GM23248 (cell line): ENCODE results near the gene SELENOF. TPM values are rescaled to one million over a fixed set of nuclear protein-coding genes. Genes with fewer than 3 reads are reported as not detected.

Experiments
- DNase-seq: peaks from one replicate; pipeline ENCODE4 v3.0.0-alpha.2; 2015
- H2AFZ ChIP-seq: fragments of 200-600 bp; sonication (generic); 2 replicates; pipeline ENCODE4 v1.6.1; 2016; ENCODE audit warnings: antibody characterized with exemption
- H3F3A ChIP-seq: fragments of 200-600 bp; sonication (generic); 2 replicates; pipeline ENCODE4 v1.6.1; 2016; ENCODE audit warnings: mild to moderate bottlenecking, antibody characterized with exemption, mixed run types; ENCODE audit not compliant: insufficient read depth
- H3K27ac ChIP-seq: fragments of 200-600 bp; sonication (generic); 2 replicates; pipeline ENCODE4 v1.5.1; 2016; ENCODE audit warnings: mild to moderate bottlenecking
- H3K27me3 ChIP-seq: fragments of 200-600 bp; sonication (generic); replicated peaks from 2 replicates; pipeline ENCODE4 v1.6.1; 2016; ENCODE audit warnings: mild to moderate bottlenecking; ENCODE audit not compliant: insufficient read depth
- H3K36me3 ChIP-seq: fragments of 200-600 bp; sonication (generic); 2 replicates; pipeline ENCODE4 v1.6.1; 2016; ENCODE audit warnings: low read depth, mild to moderate bottlenecking
- H3K4me1 ChIP-seq: fragments of 200-600 bp; sonication (generic); 2 replicates; pipeline ENCODE4 v1.6.1; 2016; ENCODE audit warnings: mild to moderate bottlenecking; ENCODE audit not compliant: insufficient read depth
- H3K4me2 ChIP-seq: fragments of 200-600 bp; sonication (generic); one replicate; pipeline ENCODE4 v1.6.1; 2016; ENCODE audit warnings: mild to moderate bottlenecking; ENCODE audit not compliant: unreplicated experiment
- H3K4me3 ChIP-seq: fragments of 200-600 bp; sonication (generic); 2 replicates; pipeline ENCODE4 v1.5.1; 2016; ENCODE audit warnings: mild to moderate bottlenecking
- H3K79me2 ChIP-seq: fragments of 200-600 bp; sonication (generic); 2 replicates; pipeline ENCODE4 v1.6.1; 2016; ENCODE audit warnings: mild to moderate bottlenecking; ENCODE audit not compliant: insufficient read depth
- H3K9ac ChIP-seq: fragments of 200-600 bp; sonication (generic); 2 replicates; pipeline ENCODE4 v1.6.1; 2016; ENCODE audit warnings: mild to moderate bottlenecking
- H3K9me2 ChIP-seq: fragments of 200-600 bp; sonication (generic); 2 replicates; pipeline ENCODE4 v1.6.1; 2016; ENCODE audit warnings: mixed run types, mild to moderate bottlenecking, moderate library complexity; ENCODE audit not compliant: insufficient read depth
- H3K9me3 ChIP-seq: fragments of 200-600 bp; sonication (generic); one replicate; pipeline ENCODE4 v1.6.1; 2017; ENCODE audit warnings: low read depth
- H4K20me1 ChIP-seq: fragments of 200-600 bp; sonication (generic); 2 replicates; pipeline ENCODE4 v1.6.0; 2016; ENCODE audit not compliant: insufficient read depth
- EZH2 ChIP-seq: fragments of 200-600 bp; sonication (generic); IDR thresholded peaks from 2 replicates; pipeline ENCODE4 v1.6.1; 2018; ENCODE audit warnings: antibody characterized with exemption, mild to moderate bottlenecking; ENCODE audit not compliant: insufficient read depth, poor library complexity, severe bottlenecking
- EZH2phosphoT487 ChIP-seq: fragments of 200-600 bp; sonication (generic); IDR thresholded peaks from 2 replicates; pipeline ENCODE4 v1.6.1; 2018; ENCODE audit warnings: antibody characterized with exemption, moderate library complexity, mild to moderate bottlenecking, low read depth; ENCODE audit not compliant: insufficient read depth
- WGBS, 2 experiments: methylation state at CpG; one replicate each; pipeline ENCODE4 v1.1.6; 2015 to 2017; ENCODE audit warnings: low lambda C conversion rate in 2 of 2, low coverage in 1 of 2; ENCODE audit errors: missing lambda C conversion rate in 2 of 2; 5-methylcytosine and 5-hydroxymethylcytosine counted together
- in situ Hi-C: fragments of 300-500 bp; cut with MboI; formaldehyde crosslinking; loops from 2 replicates; pipeline ENCODE4 v1.15.0; 2020
- polyA plus RNA-seq: library from polyadenylated mRNA; unstranded; fragments of >200 nt; fragmentation: Nextera tagmentation; extraction: Ambion mirVana; gene quantifications from 2 replicates; pipeline ENCODE4 v1.2.1, GENCODE V29; 2016
- total RNA-seq: library from RNA; depleted of rRNA; stranded (reverse); fragments of >200 nt; shearing (Covaris generic); gene quantifications from 2 replicates; pipeline ENCODE4 v1.2.3, GENCODE V29; 2014

SELENOF gene
- total and polyA plus RNA-seq, 2 experiments from 2014 or later: 280 to 296 TPM

DNA sequence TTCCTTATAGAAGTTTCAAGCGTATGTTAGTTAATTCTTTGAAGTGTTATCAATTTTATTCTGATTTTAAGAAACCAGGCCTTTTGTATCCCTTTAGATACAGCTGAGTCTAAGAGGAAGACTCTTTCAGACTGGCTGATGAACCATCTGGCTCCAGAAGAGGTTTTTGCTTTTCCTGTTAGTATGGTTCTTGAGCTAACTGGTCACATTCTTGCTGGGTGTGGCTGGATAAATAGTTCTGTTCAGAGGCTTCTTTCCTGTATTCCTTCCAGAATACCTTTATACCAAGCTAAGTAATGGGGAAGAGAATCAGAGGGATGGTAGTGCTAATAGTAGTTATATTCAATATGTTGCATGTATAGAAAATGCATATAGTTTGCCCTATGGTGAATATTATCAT, 13.0 kb upstream of the SELENOF start:
- DNase-seq: peak; percentile 24
- Histone ChIP-seq H3K9me3 (no peaks in the 10 kb centered on the region), H2AFZ (no peak overlapping the region), H3K4me3 (no peak overlapping the region), H3K9ac (no peak overlapping the region), H3K27me3 (no peaks in the 10 kb centered on the region), H3K27ac (no peak overlapping the region), H3K4me2 (no peak overlapping the region), H4K20me1 (no peaks in the 10 kb centered on the region), H3K4me1 (no peaks in the 10 kb centered on the region), H3K9me2 (no peaks in the 10 kb centered on the region), H3F3A (no peaks in the 10 kb centered on the region), H3K79me2 (peaks cover 76% of the 10 kb centered on the region), H3K36me3 (no peaks in the 10 kb centered on the region)
- TF ChIP-seq EZH2 (no peak), EZH2phosphoT487 (no peak)
- in situ Hi-C loops: no loop called here
- 94 to 97% methylated on average over 1 of the region's 1 CpG for WGBS, 2 experiments

DNA sequence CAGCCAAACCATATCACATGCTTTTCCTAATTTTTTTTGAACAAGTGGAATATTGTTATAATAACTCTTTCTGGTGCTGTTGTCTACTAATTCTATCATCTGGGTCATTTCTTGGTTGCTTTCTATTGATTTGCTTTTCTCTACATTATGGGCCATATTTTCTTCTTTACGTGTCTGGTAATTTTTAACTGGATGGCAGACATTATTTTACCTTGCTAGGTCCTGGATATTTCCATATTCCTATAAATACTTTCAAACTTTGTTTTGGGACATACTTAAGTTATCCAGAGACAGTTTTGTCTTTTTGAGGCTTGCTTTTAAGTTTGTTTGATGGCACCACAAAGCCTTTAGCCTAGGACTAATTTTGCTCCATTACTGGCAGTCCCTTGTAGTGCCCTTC, 11.8 kb upstream of the SELENOF start:
- no peaks in the 10 kb centered on the region for H3K4me1 ChIP-seq
- no peak overlapping the region for H2AFZ ChIP-seq
- no peaks in the 10 kb centered on the region for H3K27me3 ChIP-seq
- no peaks in the 10 kb centered on the region for H3F3A ChIP-seq
- no peaks in the 10 kb centered on the region for H3K36me3 ChIP-seq
- no peak overlapping the region for H3K4me3 ChIP-seq
- H4K20me1 ChIP-seq: no peaks in the 10 kb centered on the region
- DNase-seq: no peak
- peaks cover 83% of the 10 kb centered on the region for H3K79me2 ChIP-seq
- in situ Hi-C loops: no loop called here
- WGBS, 2 experiments: 95 to 97% methylated on average over 1 of the region's 1 CpG
- no peak overlapping the region for H3K9ac ChIP-seq
- H3K27ac ChIP-seq: no peak overlapping the region
- H3K9me3 ChIP-seq: no peaks in the 10 kb centered on the region
- no peak for TF ChIP-seq EZH2
- TF ChIP-seq EZH2phosphoT487: no peak
- no peak overlapping the region for H3K4me2 ChIP-seq
- no peaks in the 10 kb centered on the region for H3K9me2 ChIP-seq

DNA sequence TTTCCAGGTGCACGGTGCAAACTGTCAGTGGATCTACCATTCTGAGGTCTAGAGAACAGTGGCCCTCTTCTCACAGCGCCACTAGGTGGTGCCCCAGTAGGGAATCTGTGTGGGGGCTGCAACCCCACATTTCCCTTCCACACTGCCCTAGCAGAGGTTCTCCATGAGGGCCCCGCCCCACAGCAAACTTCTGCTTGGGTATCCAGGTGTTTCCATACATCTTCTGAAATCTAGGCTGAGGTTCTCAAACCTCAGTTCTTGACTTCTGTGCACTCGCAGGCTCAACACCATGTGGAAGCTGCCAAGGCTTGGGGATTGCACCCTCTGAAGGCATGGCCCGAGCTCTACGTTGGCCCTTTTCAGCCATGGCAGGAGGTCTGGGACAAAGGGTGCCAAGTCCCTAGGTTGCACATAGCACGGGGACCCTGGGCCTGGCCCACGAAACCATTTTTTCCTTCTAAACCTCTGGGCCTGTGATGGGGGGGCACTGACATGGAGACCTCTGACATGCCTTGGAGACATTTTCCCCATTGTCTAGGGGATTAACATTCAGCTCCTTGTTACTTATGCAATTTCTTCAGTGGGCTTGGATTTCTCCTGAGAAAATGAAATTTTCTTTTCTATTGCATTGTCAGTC, 10.5 kb upstream of the SELENOF start:
- Histone ChIP-seq H3K27me3 (no peaks in the 10 kb centered on the region), H3K4me3 (no peak overlapping the region), H3K4me2 (no peak overlapping the region), H3K4me1 (no peaks in the 10 kb centered on the region), H3K9me3 (no peaks in the 10 kb centered on the region), H3K27ac (no peak overlapping the region), H3K79me2 (peaks cover 83% of the 10 kb centered on the region), H2AFZ (no peak overlapping the region), H4K20me1 (no peaks in the 10 kb centered on the region), H3K9me2 (no peaks in the 10 kb centered on the region), H3F3A (no peaks in the 10 kb centered on the region), H3K9ac (no peak overlapping the region), H3K36me3 (no peaks in the 10 kb centered on the region)
- TF ChIP-seq EZH2: no peak
- TF ChIP-seq EZH2phosphoT487: no peak
- in situ Hi-C loops: no loop called here
- DNase-seq: no peak
- WGBS, 2 experiments: 96 to 98% methylated on average over 8 of the region's 8 CpGs

DNA sequence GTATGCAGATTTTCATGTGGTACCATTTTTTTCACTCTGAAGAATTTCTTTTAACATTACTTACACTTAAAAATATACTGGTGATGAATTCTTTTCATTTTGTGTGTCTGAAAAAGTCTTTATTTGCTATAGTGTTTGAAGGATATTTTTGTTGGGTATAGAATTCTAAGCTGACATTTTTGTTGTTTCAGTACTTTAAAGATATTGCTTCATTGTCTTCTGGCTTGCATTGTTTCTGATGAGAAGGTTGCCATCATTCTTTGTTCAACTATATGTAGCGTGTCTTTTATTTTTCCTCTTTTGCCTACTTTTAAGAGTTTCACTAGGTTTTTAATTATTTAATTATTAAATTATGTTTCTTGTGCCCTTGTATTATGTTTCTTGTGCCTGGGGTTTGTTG, 8.5 kb upstream of the SELENOF start:
- Histone ChIP-seq H2AFZ (no peak overlapping the region), H3K27ac (no peak overlapping the region), H3K36me3 (no peaks in the 10 kb centered on the region), H4K20me1 (no peaks in the 10 kb centered on the region), H3K9ac (no peak overlapping the region), H3K4me2 (no peak overlapping the region), H3K9me2 (no peaks in the 10 kb centered on the region), H3K4me3 (no peak overlapping the region), H3K79me2 (peaks cover 93% of the 10 kb centered on the region), H3F3A (no peaks in the 10 kb centered on the region), H3K4me1 (no peaks in the 10 kb centered on the region), H3K9me3 (no peaks in the 10 kb centered on the region), H3K27me3 (no peaks in the 10 kb centered on the region)
- DNase-seq: no peak
- 98 to 100% methylated on average over 1 of the region's 1 CpG for WGBS, 2 experiments
- in situ Hi-C loops: no loop called here
- no peak for TF ChIP-seq EZH2phosphoT487
- TF ChIP-seq EZH2: no peak
